ELF-1 (cell line): ENCODE data around the gene BAX.
"Not testable (repeated sequence)": the region's sequence is repeated elsewhere in the genome, so short reads cannot be mapped to it uniquely, and the experiment has no call there.

Experiments
- DNase-seq: peaks from one replicate; pipeline ENCODE4 v3.0.0-alpha.2; 2016; ENCODE audit warnings: low read depth, low spot score

Gene BAX

GRCh38 chr19:48954595-48955307, at the start of gene BAX:
Gene BAX (plus strand): TSS chr19:48954875. CDS start chr19:48954929, 54 bp downstream.
- peak; percentile 99 for DNase-seq

GRCh38 chr19:48905664-48906063, 49.0 kb upstream of the BAX start:
- no peak for DNase-seq

DNA sequence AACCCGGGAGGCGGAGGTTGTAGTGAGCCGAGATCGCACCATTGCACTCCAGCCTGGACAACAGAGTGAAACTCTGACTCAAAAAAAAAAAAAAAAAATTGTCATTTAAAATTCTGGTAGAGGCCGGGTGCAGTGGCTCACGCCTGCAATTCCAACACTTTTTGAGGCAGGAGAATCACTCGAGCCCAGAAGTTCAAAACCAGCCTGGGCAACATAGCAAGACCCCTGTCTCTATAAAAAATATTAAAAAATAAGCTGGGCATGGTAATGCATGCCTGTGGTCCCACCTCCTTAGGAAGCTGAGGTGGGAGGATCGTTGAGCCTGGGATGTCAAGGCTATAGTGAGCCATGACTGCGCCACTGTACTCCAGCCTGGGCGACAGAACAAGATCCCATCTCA, 48.4 kb upstream of the BAX start:
- DNase-seq: no peak

DNA sequence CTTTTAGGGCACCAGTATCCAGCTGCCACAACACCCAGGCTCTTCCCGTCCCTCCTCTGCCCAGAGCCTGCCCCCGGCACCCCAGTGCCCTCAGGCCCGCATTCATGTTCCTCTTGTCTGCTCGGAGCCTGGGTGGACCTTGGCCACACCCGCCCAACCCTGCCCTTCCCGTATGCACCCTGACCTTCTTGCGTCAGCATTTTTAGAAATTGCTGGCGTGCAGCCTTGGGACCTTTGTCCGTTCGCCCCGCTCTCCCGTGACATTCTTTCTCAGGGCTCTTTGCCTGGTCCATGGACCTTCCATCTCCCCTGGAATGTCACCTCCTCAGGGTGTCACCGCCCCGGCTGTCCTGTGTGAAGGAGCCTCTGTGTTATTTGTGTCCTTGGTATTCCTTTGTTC, 47.0 kb upstream of the BAX start:
- no peak for DNase-seq

GRCh38 chr19:48909424-48910077, 45.1 kb upstream of the BAX start:
- DNase-seq: not testable (repeated sequence)

DNA sequence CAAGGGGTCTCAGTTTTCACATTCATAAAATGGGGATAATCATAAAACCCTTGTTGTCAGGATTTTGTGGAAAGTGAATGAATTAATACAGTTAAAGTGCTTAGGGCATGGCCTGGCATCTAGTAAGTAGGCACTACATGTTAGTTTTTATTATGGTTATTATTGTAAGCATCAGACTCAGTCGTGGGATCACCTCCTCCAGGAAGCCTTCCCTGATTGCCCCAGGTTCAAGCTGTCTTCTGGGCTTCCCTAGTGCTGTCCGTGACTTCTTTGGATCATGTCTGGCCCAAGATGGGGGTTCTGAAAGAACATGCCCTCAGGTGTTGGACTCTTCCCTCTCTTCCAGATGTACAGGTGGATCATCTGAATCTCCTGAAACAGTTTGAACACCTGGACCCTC, 43.9 kb upstream of the BAX start:
- DNase-seq: no peak

- DNase-seq: peak; percentile 59
These were observed 41.4 kb upstream of the BAX start for GRCh38 chr19:48913114-48913889.

DNA sequence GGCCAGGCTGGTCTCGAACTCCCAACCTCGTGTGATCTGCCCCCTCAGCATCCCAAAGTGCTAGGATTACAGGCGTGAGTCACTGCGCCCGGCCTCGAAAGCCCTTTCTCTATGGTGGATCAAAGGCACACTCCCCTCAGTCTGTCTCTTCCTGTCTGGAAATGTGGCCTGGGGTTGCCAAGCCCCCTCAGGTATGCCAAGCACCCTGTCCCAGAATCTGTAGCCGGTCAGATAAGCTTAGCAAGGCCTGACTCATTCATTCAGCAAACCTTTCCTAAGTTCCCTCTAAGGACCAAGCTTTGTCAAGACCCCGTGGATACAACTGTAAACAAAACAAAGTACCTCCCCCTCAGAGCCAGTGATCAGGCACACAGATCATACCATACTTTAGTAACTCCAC, 40.5 kb upstream of the BAX start:
- DNase-seq: peak; percentile 66

DNA sequence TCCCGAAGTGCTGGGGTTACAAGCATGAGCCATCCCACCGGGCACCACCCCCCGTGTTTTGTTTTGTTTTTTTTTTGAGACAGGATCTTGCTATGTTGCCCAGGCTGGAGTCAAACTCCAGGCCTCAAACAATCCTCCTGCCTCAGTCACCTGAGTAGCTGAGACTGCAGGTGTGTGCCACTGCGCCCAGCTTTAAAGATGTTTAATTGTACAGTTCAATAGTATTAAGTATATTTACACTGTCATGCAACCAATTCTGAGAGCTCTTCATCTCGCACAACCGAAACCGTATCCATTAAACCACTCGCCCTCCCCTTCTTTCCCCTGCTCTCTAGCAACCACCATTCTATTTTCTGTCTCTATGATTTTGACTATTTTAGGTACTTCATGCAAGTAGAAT, 38.9 kb upstream of the BAX start:
- no peak for DNase-seq

- DNase-seq: no peak
These were observed 36.6 kb upstream of the BAX start for GRCh38 chr19:48918071-48918470.

- peak; percentile 67 for DNase-seq
These were observed 35.9 kb upstream of the BAX start for GRCh38 chr19:48918801-48919247.

- not testable (repeated sequence) for DNase-seq
These were observed 35.4 kb upstream of the BAX start for GRCh38 chr19:48919271-48919670.

DNA sequence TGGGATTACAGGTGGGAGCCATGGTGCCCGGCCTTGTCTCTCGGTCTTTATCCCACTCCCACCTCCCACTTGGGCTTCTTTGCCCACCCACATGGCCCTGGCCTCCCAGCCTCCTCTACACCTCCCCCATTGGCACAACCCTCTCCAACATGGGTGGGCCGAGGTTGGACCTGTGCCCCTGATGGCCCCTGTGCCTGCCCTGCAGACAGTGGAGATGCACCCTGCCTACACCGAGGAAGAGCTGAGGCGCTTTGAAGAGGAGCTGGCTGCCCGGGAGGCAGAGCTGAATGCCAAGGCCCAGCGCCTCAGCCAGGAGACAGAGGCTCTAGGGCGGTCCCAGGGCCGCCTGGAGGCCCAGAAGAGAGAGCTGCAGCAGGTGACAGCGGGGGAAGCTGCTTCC, 33.7 kb upstream of the BAX start:
- no peak for DNase-seq

GRCh38 chr19:48921721-48922500, 32.8 kb upstream of the BAX start:
- no peak for DNase-seq

GRCh38 chr19:48922548-48923490, 31.9 kb upstream of the BAX start:
- DNase-seq: no peak

DNA sequence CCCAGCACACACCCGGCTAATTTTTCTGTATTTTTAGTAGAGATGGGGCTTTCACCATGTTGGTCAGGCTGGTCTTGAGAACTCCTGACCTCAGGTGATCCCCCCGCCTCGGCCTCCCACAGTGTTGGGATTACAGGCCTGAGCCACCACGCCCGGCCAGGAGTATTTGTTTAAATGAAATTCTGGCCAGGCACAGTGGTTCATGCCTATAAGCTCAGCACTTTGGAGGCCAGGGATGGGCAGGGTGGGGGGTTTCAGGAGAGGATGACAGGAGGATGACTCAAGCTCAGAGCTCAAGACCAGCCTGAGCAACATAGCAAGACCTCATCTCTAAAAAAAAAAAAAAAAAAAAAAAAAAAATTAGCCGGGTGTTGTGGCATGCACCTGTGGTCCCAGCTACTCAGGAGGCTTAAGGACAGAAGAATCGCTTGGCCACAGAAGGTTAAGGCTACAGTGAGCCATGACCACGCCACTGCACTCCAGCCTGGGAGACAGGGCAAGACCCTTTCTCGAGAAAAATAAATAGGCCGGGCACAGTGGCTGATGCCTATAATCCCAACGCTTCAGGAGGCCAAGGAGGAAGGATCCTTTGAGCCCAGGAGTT, 29.3 kb upstream of the BAX start:
- DNase-seq: no peak

- DNase-seq: not testable (repeated sequence)
These were observed 28.8 kb upstream of the BAX start for GRCh38 chr19:48925890-48926289.

DNA sequence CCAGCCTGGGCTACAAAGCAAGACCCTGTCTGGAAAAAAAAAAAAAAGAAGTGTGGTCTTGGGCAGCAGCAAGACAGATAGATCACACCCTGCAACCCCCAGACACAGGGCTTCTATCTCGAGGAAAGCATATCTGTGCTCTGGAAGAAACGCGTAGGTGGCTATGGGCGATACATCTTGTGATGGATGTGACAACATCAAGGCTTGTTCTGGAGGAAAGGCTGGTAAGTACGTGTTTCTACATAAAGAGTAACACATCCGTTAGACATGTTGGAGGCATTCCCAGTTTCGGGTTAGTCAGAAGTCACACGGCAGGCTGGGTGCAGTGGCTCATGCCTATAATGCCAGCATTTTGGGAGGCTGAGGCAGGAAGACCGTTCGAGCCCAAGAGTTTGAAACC, 27.8 kb upstream of the BAX start:
- no peak for DNase-seq

GRCh38 chr19:48927692-48928091, 27.0 kb upstream of the BAX start:
- DNase-seq: not testable (repeated sequence)
